A549 (cell line): Measurements from ENCODE around the gene CD47. TPM values are rescaled to one million over a fixed set of nuclear protein-coding genes. Genes with fewer than 3 reads are reported as not detected.

Source experiments
- ATAC-seq, 2 experiments: fragments of 200-7000 bp in 1 of 2; fragments of >200 bp in 1 of 2; cut with Nextera tagmentation in 1 of 2; cut with Tn5 transposase in 1 of 2; 3 replicates each; pipeline versions ENCODE4 v1.8.0 to v1.9.1; 2018 to 2020; ENCODE audit warnings: mild to moderate bottlenecking in 1 of 2, moderate library complexity in 1 of 2
- CTCF ChIA-PET: fragments of 300-600 bp; sonication (Branson Sonifier 250); formaldehyde crosslinking; extraction: SDS; loops from one replicate; lab custom pipeline; 2021; ENCODE audit warnings: antibody characterized with exemption, inconsistent platforms; lab: Yijun Ruan, JAX
- POLR2A ChIA-PET: fragments of 350-600 bp; formaldehyde crosslinking; extraction: SDS; loops from one replicate; lab custom pipeline; 2021; ENCODE audit warnings: antibody characterized with exemption, inconsistent platforms; lab: Yijun Ruan, JAX
- DNase-seq, 2 experiments: peaks; one replicate each; pipeline versions ENCODE4 v3.0.0 to v3.0.0-alpha.2; 2011 to 2016; ENCODE audit warnings: low read depth in 1 of 2, low spot score in 1 of 2
- FAIRE-seq: peaks from 2 replicates; lab custom pipeline; 2011; peaks lifted over from hg19 to GRCh38; lab: Jason Lieb, UNC
- H3K27ac ChIP-seq, 2 experiments: fragments of >200 bp; sonication (Bioruptor Twin); formaldehyde crosslinking; 3 replicates each; pipeline ENCODE4 v1.5.1; 2016 to 2017
- H3K4me1 ChIP-seq: fragments of >200 bp; sonication (Bioruptor Twin); formaldehyde crosslinking; 3 replicates; pipeline ENCODE4 v1.6.1; 2016
- H3K4me2 ChIP-seq: fragments of >200 bp; sonication (Bioruptor Twin); formaldehyde crosslinking; 3 replicates; pipeline ENCODE4 v1.6.1; 2016
- H3K4me3 ChIP-seq: fragments of >200 bp; sonication (Bioruptor Twin); formaldehyde crosslinking; 3 replicates; pipeline ENCODE4 v1.5.1; 2016
- H3K9me3 ChIP-seq: fragments of >200 bp; sonication (Bioruptor Twin); formaldehyde crosslinking; 3 replicates; pipeline ENCODE4 v1.6.1; 2016
- CBX2 ChIP-seq: fragments of 200-600 bp; sonication (generic); IDR thresholded peaks from 2 replicates; pipeline ENCODE4 v1.6.1; 2016; ENCODE audit warnings: low read depth, mild to moderate bottlenecking, borderline replicate concordance
- CBX8 ChIP-seq: fragments of 200-600 bp; sonication (generic); IDR thresholded peaks from 2 replicates; pipeline ENCODE4 v1.6.1; 2016
- CEBPB ChIP-seq, 2 experiments: fragments of >200 bp in 1 of 2; sonication (Bioruptor Twin) in 1 of 2; formaldehyde crosslinking in 1 of 2; IDR thresholded peaks; 2 replicates each; pipeline ENCODE4 v1.6.1; 2012 to 2016
- CHD2 ChIP-seq: fragments of 150-350 bp; IDR thresholded peaks from 2 replicates; pipeline ENCODE4 v1.6.1; 2014; ENCODE audit warnings: low read length; ENCODE audit not compliant: partially characterized antibody
- CHD4 ChIP-seq: fragments of 200-600 bp; sonication (generic); IDR thresholded peaks from 2 replicates; pipeline ENCODE4 v1.6.1; 2016; ENCODE audit warnings: antibody characterized with exemption, mild to moderate bottlenecking, borderline replicate concordance
- EHMT2 ChIP-seq: fragments of 200-600 bp; sonication (generic); IDR thresholded peaks from 2 replicates; pipeline ENCODE4 v1.6.1; 2016; ENCODE audit warnings: antibody characterized with exemption, low read depth, mild to moderate bottlenecking, moderate library complexity
- EP300 ChIP-seq, 2 experiments: fragments of >200 bp; sonication (Bioruptor Twin); formaldehyde crosslinking; IDR thresholded peaks; 2 replicates in 1 of 2; 3 replicates in 1 of 2; pipeline ENCODE4 v1.6.1; 2016 to 2017
- ESRRA ChIP-seq: fragments of 150-350 bp; IDR thresholded peaks from 2 replicates; pipeline ENCODE4 v1.6.1; 2014; ENCODE audit warnings: mild to moderate bottlenecking, low read length, borderline replicate concordance
- HDAC2 ChIP-seq: fragments of 200-600 bp; sonication (generic); IDR thresholded peaks from 2 replicates; pipeline ENCODE4 v1.6.1; 2016
- HMGXB4 ChIP-seq: fragments of 250-450 bp; sonication (Bioruptor Pico); IDR thresholded peaks from 2 replicates; pipeline ENCODE4 v1.5.0; 2021; ENCODE audit warnings: mild to moderate bottlenecking, moderate library complexity, borderline replicate concordance
- HOXB13 ChIP-seq: fragments of 250-450 bp; sonication (Bioruptor Pico); IDR thresholded peaks from 2 replicates; pipeline ENCODE4 v1.5.0; 2020; ENCODE audit warnings: low read depth, mild to moderate bottlenecking, moderate library complexity
- JUNB ChIP-seq: fragments of >200 bp; sonication (Bioruptor Twin); formaldehyde crosslinking; IDR thresholded peaks from 2 replicates; pipeline ENCODE4 v1.6.1; 2016
- KDM1A ChIP-seq: fragments of 200-600 bp; sonication (generic); IDR thresholded peaks from 2 replicates; pipeline ENCODE4 v1.6.1; 2016; ENCODE audit warnings: low read depth, mild to moderate bottlenecking
- KDM5A ChIP-seq: fragments of 200-600 bp; sonication (generic); IDR thresholded peaks from 2 replicates; pipeline ENCODE4 v1.6.1; 2016; ENCODE audit warnings: antibody characterized with exemption, mild to moderate bottlenecking
- POLR2AphosphoS2 ChIP-seq: conservative IDR thresholded peaks from 2 replicates; pipeline ENCODE4 v1.6.1; 2012; ENCODE audit warnings: low read length, improper control_type of control experiment, inconsistent platforms
- RAD21 ChIP-seq, 2 experiments: fragments of >200 bp in 1 of 2; sonication (Bioruptor Twin) in 1 of 2; formaldehyde crosslinking in 1 of 2; IDR thresholded peaks in 1 of 2; conservative IDR thresholded peaks in 1 of 2; 2 replicates in 1 of 2; 3 replicates in 1 of 2; pipeline ENCODE4 v1.6.1; 2012 to 2018; ENCODE audit warnings: inconsistent platforms in 1 of 2
- RCOR1 ChIP-seq: fragments of 150-350 bp; IDR thresholded peaks from 2 replicates; pipeline ENCODE4 v1.6.1; 2014; ENCODE audit warnings: antibody characterized with exemption, low read length, low read depth
- RFX5 ChIP-seq: fragments of 450-650 bp; IDR thresholded peaks from 2 replicates; pipeline ENCODE4 v1.7.1; 2014; ENCODE audit warnings: antibody characterized with exemption, mild to moderate bottlenecking, moderate library complexity
- ZC3H11A ChIP-seq: fragments of 450-650 bp; IDR thresholded peaks from 2 replicates; pipeline ENCODE4 v1.6.1; 2014; ENCODE audit warnings: antibody characterized with exemption, mild to moderate bottlenecking
- ZNF302 ChIP-seq: fragments of 250-450 bp; sonication (Bioruptor Pico); IDR thresholded peaks from 2 replicates; pipeline ENCODE4 v1.9.0; 2021; ENCODE audit warnings: inconsistent platforms, mild to moderate bottlenecking, moderate library complexity
- WGBS: methylation state at CpG from one replicate; pipeline ENCODE4 v1.1.6; 2017; ENCODE audit errors: missing lambda C conversion rate; 5-methylcytosine and 5-hydroxymethylcytosine counted together
- polyA plus RNA-seq, 4 experiments: library from polyadenylated mRNA; depleted of rRNA in 3 of 4; stranded (reverse); fragments of >200 nt; fragmentation: RNase III in 1 of 4; extraction: RNeasy Plus Mini Kit Qiagen cat#74134 plus additional on column Dnase treatment in 1 of 4; gene quantifications; 2 replicates in 3 of 4; 3 replicates in 1 of 4; pipeline ENCODE4 v1.2.3, GENCODE V29; 2011 to 2017
- TF ChIP-seq, protein P1 (sequence below): fragments of 150-350 bp; IDR thresholded peaks from 2 replicates; pipeline ENCODE4 v1.6.1; 2014; ENCODE audit warnings: low read depth, mild to moderate bottlenecking, low read length
- TF ChIP-seq, protein P2 (sequence below): IDR thresholded peaks from 2 replicates; pipeline ENCODE4 v1.6.1; 2012
- TF ChIP-seq, protein P3 (sequence below): fragments of 250-450 bp; sonication (Bioruptor Pico); IDR thresholded peaks from 2 replicates; pipeline ENCODE4 v1.5.0; 2020; ENCODE audit warnings: low read depth, mild to moderate bottlenecking, moderate library complexity

Gene CD47
- polyA plus RNA-seq, 2 of the 4 experiments (the other 2 are of a cell fraction) = 31.0 to 35.9 TPM

DNA sequence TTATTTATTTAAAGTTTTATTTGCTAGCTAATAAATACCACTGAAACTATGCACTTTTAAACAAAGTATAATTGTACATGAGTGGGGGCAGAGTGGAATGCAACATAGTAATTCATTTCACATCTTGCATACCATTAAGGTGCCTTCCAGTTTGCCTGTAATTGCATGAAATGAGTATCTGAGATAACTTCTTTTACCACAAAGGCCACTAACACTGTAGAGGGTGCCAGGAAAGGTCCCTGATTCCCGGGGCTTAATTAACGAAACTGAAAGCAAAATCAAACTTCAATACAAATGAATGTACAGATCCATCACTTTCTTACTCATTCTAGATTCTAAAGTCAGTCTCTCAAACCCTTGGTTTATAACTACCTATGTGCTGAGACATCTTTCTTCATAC lies 2.1 kb downstream of the CD47 start:
- no peak for DNase-seq
- Histone ChIP-seq H3K4me2 (peak overlapping the region; percentile 99), H3K9me3 (no peaks in the 10 kb centered on the region), H3K4me1 (peaks cover 11% of the 10 kb centered on the region; the same call in 2 of the 3 replicates), H3K4me3 (no peak overlapping the region), H3K27ac (no peak overlapping the region)
- 72% methylated on average over 2 of the region's 2 CpGs for WGBS
- CTCF ChIA-PET = interaction anchor here (1.1 kb wide), 1 partner anchor 135 kb away, joined by 3 read pairs; no protein-coding TSS in a partner anchor
- ATAC-seq = no peak
- no peak for FAIRE-seq
- TF ChIP-seq, protein P1, sequence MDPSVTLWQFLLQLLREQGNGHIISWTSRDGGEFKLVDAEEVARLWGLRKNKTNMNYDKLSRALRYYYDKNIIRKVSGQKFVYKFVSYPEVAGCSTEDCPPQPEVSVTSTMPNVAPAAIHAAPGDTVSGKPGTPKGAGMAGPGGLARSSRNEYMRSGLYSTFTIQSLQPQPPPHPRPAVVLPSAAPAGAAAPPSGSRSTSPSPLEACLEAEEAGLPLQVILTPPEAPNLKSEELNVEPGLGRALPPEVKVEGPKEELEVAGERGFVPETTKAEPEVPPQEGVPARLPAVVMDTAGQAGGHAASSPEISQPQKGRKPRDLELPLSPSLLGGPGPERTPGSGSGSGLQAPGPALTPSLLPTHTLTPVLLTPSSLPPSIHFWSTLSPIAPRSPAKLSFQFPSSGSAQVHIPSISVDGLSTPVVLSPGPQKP = no peak
- TF ChIP-seq CHD2 (no peak), JUNB (no peak), HOXB13 (CRISPR knock-in tag) (no peak), RCOR1 (no peak), KDM5A (no peak), EP300 (IDR thresholded peaks at IDR 0.05) (no peak), HMGXB4 (no peak), POLR2AphosphoS2 (no peak)
- TF ChIP-seq, all 56 proteins: peak for 0
- POLR2A ChIA-PET = no interaction called here

GRCh38 chr3:108088146-108088545 lies 2.7 kb downstream of the CD47 start:
- no peak overlapping the region for H3K4me2 ChIP-seq
- WGBS = 98% methylated on average over 4 of the region's 4 CpGs
- no peaks in the 10 kb centered on the region for H3K9me3 ChIP-seq
- ATAC-seq (no peak), FAIRE-seq (no peak), DNase-seq (no peak)
- POLR2A ChIA-PET = no interaction called here
- H3K4me3 ChIP-seq = no peak overlapping the region
- CTCF ChIA-PET = interaction anchor here (1.1 kb wide), 1 partner anchor 135 kb away, joined by 3 read pairs; no protein-coding TSS in a partner anchor
- TF ChIP-seq JUNB = no peak
- TF ChIP-seq, protein P2, sequence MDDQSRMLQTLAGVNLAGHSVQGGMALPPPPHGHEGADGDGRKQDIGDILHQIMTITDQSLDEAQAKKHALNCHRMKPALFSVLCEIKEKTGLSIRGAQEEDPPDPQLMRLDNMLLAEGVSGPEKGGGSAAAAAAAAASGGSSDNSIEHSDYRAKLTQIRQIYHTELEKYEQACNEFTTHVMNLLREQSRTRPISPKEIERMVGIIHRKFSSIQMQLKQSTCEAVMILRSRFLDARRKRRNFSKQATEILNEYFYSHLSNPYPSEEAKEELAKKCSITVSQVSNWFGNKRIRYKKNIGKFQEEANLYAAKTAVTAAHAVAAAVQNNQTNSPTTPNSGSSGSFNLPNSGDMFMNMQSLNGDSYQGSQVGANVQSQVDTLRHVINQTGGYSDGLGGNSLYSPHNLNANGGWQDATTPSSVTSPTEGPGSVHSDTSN = no peak
- no peak for TF ChIP-seq HDAC2
- no peak for TF ChIP-seq CHD2
- TF ChIP-seq ZNF302 (CRISPR knock-in tag) = no peak
- no peak for TF ChIP-seq CBX8
- TF ChIP-seq RFX5 = no peak
- no peak for TF ChIP-seq EHMT2
- no peak for TF ChIP-seq KDM5A
- no peak for TF ChIP-seq RAD21 (conservative IDR thresholded peaks at IDR 0.05 in 1 of 2, IDR thresholded peaks at IDR 0.05 in 1 of 2)
- TF ChIP-seq CEBPB (IDR thresholded peaks at IDR 0.05) = no peak
- TF ChIP-seq, protein P1 = no peak
- TF ChIP-seq, protein P3, sequence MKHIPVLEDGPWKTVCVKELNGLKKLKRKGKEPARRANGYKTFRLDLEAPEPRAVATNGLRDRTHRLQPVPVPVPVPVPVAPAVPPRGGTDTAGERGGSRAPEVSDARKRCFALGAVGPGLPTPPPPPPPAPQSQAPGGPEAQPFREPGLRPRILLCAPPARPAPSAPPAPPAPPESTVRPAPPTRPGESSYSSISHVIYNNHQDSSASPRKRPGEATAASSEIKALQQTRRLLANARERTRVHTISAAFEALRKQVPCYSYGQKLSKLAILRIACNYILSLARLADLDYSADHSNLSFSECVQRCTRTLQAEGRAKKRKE (CRISPR knock-in tag) = no peak
- no peak for TF ChIP-seq CHD4
- no peak for TF ChIP-seq ESRRA
- TF ChIP-seq CBX2 = no peak
- TF ChIP-seq ZC3H11A = no peak
- TF ChIP-seq KDM1A = no peak
- H3K4me1 ChIP-seq = peaks cover 11% of the 10 kb centered on the region; the same call in 2 of the 3 replicates
- H3K27ac ChIP-seq = no peak overlapping the region
